Uterus (tissue), 2 donors: ENCODE data around the gene RNF14.
"Not testable (repeated sequence)": the region's sequence is repeated elsewhere in the genome, so short reads cannot be mapped to it uniquely, and the experiment has no call there.

Experiments used
- POLR2A ChIP-seq, 2 donors: fragments of 450-650 bp; IDR thresholded peaks; one replicate each; pipeline ENCODE4 v1.6.1; 2016; ENCODE audit warnings: antibody characterized with exemption in 2 of 2, mild to moderate bottlenecking in 1 of 2, moderate library complexity in 1 of 2
- TF ChIP-seq, protein P1 (sequence below), 4 experiments: fragments of 200-600 bp in 2 of 4; fragments of 450-650 bp in 2 of 4; sonication (generic) in 2 of 4; IDR thresholded peaks; one replicate each; pipeline ENCODE4 v1.5.1; 2016 to 2019; ENCODE audit warnings: antibody characterized with exemption in 4 of 4, mild to moderate bottlenecking in 2 of 4, moderate library complexity in 1 of 4

- TF ChIP-seq, protein P1, sequence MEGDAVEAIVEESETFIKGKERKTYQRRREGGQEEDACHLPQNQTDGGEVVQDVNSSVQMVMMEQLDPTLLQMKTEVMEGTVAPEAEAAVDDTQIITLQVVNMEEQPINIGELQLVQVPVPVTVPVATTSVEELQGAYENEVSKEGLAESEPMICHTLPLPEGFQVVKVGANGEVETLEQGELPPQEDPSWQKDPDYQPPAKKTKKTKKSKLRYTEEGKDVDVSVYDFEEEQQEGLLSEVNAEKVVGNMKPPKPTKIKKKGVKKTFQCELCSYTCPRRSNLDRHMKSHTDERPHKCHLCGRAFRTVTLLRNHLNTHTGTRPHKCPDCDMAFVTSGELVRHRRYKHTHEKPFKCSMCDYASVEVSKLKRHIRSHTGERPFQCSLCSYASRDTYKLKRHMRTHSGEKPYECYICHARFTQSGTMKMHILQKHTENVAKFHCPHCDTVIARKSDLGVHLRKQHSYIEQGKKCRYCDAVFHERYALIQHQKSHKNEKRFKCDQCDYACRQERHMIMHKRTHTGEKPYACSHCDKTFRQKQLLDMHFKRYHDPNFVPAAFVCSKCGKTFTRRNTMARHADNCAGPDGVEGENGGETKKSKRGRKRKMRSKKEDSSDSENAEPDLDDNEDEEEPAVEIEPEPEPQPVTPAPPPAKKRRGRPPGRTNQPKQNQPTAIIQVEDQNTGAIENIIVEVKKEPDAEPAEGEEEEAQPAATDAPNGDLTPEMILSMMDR (IDR thresholded peaks at IDR 0.05): not testable (repeated sequence)
- TF ChIP-seq POLR2A (IDR thresholded peaks at IDR 0.05): not testable (repeated sequence)
Observed at GRCh38 chr5:141922827-141923447, 46.0 kb upstream of the RNF14 start.
